T47D (cell line): ENCODE data around the gene OR2T11.
"Not testable (repeated sequence)": the region's sequence is repeated elsewhere in the genome, so short reads cannot be mapped to it uniquely, and the experiment has no call there.

Experiments
- DNase-seq, 2 experiments: peaks; one replicate each; pipeline versions ENCODE4 v3.0.0 to v3.0.0-alpha.2; 2011 to 2012; ENCODE audit warnings: low read depth in 1 of 2, low spot score in 1 of 2
- JUND ChIP-seq: IDR thresholded peaks from 2 replicates; pipeline ENCODE4 v1.6.1; 2012; ENCODE audit warnings: low read depth
- in situ Hi-C: cut with HindIII; loops from 2 replicates; pipeline ENCODE4 v1.10.0; 2016; ENCODE audit warnings: low sequenced_read_pairs, low pct_unique_long_range_greater_than_20kb

OR2T11 gene, protein sequence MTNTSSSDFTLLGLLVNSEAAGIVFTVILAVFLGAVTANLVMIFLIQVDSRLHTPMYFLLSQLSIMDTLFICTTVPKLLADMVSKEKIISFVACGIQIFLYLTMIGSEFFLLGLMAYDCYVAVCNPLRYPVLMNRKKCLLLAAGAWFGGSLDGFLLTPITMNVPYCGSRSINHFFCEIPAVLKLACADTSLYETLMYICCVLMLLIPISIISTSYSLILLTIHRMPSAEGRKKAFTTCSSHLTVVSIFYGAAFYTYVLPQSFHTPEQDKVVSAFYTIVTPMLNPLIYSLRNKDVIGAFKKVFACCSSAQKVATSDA

DNA sequence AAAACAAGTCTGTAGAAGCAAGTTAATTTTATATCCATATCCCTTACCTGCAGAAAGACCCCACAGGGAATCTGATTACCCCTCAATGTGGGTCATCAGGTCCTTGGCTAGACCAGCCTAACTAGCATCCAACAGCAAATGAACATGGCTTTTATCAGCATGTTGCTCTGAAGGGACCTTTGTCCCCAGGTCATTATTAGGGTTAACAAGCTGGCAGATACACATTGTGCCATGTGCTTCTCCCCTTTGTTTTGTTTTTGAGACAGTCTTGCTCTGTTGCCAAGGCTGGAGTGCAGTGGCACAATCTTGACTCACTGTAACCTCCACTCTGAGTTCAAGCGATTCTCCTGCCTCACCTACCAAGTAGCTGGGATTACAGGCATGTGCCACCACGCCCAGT is at the start of gene OR2T11:
Gene OR2T11, minus strand, starts transcription at position 101 of the 400 bp plus-strand sequence. CDS start 7,963 bp downstream, outside the sequence.
- in situ Hi-C loops, DNase-seq: not testable (repeated sequence)

DNA sequence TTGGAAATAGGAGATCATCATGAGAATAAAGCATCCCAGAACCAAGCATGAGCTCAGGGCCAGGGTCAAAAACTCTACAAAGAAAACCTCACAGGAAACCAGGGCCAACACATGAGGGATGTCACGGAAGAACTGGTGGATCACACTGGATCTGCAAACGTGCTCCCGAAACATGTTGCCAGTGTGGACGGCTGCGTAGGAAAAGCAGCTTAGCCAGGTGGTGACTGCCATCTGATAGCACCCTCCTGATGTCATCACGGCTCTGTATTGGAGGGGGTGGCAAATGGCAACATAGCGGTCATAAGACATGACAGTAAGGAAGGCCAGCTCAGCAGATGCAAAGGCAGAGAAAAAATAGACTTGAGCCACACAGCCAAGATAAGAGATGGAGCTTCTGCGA is 46.8 kb upstream of the OR2T11 start:
- DNase-seq = no peak
- no peak for TF ChIP-seq JUND
- in situ Hi-C loops = no loop called here

DNA sequence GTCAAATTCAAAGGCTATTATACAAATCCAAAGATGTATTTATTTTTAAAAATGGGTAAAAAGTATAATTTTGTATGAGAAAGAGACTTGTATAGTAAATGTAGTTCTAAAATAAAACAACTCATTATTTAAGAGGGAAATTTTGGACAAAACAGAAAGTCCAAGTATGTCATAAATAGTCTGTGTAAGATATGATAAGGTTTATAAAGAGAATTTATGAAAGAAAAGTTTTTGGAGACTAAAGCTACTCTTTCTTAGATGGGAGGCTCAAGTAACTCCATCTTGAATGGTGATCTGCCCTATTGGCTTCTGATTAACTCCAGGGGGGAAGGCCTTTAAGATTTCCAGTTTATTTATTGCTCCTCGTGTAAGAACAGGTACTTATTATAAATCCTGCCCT is 35.1 kb upstream of the OR2T11 start:
- no peak for TF ChIP-seq JUND
- in situ Hi-C loops = no loop called here
- DNase-seq = peak in 1 of 2 experiments; percentile 32

DNA sequence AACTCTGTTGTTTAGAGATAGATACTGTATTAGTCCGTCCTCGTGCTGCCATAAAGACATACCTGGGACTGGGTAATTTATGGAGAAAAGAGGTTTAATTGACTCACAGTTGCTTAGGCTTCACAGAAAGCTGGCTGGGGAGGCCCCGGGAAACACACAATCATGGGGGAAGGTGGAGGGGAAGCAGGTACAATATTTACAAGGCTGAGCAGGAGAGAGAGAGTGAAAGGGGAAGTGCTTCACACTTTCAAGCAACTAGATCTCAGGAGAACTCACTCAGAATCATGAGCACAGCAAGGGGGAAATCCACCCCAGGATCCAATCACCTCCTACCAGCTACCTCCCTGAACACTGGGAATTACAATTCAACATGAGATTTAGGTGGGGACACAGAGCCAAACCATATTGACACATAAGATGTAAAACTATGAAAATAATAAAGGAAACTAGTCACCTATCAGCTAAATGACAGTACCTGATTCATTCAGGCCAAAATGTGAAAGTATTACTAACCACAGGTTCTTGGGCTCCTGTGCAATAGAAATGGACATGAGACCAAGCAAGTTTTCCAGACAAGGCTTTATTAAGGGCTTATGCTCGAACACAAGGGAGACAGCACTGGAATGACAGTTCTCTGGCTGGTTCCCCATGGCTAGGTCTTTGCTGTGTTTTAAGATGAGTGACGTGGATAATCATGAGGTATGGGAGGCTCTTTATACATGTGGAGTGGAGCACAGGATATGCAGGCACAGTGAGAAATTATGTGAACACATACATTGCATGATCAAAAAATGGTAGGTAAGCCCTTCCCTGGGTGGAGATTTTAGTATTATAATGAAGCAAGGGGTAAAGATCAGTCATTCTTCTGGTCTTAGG is 28.8 kb upstream of the OR2T11 start:
- in situ Hi-C loops, DNase-seq: not testable (repeated sequence)

DNA sequence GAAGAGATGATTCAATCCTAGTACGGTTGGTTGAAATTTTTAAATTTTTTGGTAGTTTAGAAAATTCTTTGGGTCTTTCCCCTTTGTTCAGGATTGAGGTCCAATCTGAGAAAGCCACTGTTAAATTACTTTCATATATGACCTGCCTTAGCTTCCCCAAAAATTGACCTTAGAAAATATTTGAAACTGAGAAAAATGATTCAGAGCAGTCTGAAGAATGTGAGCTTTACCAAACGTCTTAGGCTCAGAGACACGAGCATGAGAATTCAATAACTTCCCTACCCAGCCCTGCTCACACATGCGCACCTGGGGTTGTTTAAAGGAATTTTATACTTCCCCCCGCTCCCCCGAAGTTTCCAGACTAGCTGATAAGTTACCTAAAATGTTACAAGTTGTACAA is 21.9 kb upstream of the OR2T11 start:
- DNase-seq, in situ Hi-C loops: not testable (repeated sequence)

DNA sequence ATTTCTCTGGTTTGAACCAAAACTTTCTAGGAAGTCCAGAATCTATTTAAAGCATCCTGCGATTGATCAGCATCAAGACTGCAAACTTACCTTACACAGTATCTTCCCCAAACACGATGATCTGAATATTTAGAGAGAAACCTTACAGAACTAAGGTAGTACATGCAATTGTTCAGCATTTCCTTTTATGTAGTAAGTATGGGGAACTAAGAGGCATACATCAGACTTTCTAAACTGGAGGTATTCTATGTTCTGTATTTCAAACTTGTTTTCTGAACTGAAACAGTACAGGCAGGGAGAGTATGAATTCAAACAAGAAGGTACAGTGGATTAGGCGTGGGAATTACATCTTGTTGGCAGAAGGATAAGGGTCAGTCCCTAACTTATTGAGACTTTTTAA is 20.5 kb upstream of the OR2T11 start, which contains the start of gene OR2T27:
Gene OR2T27, minus strand, starts transcription at position 175 of the 400 bp plus-strand sequence. CDS start 4,644 bp downstream, outside the sequence.
- in situ Hi-C loops, DNase-seq: not testable (repeated sequence)

DNA sequence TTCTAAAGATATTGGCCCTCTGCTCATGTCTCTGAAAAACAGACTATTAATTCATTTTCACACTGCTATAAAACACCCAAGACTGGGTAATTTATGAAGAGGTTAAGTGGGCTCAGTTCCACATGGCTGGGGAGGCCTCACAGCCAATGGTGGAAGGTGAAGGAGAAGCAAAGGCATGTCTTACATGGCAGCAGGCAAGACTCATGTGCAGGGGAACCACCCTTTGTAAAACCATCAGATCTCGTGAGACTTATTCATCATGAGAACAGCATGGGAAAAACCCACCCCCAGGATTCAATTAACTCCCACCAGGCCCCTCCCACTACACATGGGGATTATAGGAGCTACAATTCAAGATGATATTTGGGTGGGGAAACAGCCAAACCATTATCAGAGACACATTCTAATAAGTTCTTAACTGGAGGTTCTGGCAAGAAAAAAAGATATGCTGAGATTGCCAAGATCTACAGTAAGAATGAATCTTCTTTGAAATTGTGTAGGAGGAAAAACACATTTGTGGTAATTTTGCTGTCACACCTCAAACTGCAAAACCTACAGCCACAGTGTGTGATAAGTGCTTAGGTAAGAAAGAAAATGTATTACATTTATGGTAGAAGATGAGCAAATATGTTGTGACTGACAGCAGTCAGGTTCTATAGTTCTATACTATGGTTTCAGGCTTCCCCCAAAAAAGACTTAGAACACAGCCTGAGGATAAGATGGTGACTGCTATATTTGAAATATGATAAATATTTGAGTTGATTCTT is 14.1 kb upstream of the OR2T11 start:
- DNase-seq, in situ Hi-C loops: not testable (repeated sequence)

DNA sequence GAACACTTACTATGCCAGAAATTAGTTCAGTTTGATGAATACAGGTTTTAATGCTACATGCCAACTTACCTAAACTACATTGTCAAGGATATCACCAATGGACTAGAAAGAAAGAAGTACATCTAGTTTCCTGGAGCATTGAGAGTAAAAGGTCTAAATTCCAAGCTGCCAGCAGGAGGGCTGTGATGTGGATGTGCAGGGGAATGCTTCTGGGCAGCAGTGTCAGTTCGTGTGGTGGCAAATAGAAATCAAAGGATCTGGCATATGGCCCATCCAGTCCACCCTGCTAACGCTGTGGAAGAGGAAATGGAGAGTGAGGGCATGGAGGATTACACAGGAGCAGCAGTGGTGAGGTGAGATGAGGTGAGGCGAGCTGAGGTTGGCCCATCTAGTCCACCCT is 10.3 kb upstream of the OR2T11 start, which contains the start of gene OR2T35:
Gene OR2T35, minus strand, starts transcription at position 101 of the 400 bp plus-strand sequence. CDS start 6,020 bp downstream, outside the sequence.
- in situ Hi-C loops, DNase-seq: not testable (repeated sequence)

DNA sequence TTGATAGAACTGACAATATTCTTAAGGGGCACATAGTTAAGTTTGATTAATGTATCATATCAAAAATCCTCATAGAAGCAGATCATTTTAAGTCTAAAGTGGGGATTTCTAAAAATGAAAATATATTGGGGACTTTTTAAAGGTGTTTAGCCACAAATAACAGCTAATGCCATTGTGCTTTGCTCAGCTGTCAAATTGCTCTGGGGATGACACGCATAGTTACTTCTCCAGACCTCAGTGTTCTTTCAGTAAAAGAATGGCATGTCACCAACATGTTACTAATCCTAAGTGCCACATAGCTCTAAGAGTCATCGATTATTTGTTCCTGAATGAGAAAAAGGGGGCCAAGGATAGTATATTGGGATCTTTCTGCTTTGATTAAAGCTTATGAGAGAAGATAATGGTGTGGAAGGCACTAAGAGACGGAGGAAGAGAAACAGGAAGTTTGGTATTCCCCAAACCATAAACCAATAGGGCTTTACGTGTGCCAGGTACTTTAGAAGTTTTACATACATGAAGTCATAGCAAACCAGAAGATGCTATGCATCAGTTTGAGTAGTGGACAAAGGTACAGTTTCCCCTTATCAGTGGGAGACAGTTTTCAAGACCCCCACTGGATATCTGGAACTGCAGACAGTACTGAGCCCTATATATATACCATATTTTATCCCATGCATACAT is 8.2 kb upstream of the OR2T11 start:
- in situ Hi-C loops, DNase-seq: not testable (repeated sequence)

DNA sequence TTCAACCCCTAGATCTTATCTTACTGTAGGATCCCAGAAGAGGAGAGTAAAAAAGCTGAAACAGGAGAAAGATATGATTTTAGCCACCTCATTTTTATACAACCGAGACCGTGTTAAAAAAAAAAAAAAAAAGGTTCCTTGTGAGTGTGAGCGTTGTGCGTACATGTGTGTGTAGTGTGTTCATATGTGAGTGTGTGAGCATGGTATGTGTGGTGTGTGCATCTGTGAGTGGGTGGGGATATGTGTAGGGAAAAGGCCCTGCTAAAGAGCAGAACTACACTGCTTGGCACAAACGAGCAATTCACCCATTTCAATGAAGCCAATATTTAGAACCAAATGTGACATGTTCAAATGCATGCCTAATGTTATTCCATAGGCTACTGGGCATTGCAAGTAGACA is 6.7 kb upstream of the OR2T11 start:
- in situ Hi-C loops, DNase-seq: not testable (repeated sequence)

DNA sequence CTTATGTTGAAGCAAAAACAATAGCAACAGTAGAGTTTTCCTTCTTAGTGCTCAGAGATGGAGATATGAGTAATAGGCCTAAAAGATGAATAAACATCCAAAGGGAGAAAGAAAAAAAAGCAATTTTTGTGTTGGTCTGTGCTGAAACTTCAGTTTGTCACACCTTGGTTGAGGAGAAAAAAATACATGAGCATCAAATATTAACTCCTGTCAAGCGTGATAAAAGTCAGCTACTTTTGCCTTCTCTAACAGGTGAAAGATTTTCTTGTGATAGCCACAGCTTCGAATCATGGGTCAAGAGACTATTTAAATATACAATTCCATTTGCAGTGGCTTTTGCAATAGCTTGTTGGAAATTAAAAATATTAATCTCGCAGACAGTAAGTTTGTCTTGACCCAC is 6.0 kb upstream of the OR2T11 start:
- DNase-seq, in situ Hi-C loops: not testable (repeated sequence)

DNA sequence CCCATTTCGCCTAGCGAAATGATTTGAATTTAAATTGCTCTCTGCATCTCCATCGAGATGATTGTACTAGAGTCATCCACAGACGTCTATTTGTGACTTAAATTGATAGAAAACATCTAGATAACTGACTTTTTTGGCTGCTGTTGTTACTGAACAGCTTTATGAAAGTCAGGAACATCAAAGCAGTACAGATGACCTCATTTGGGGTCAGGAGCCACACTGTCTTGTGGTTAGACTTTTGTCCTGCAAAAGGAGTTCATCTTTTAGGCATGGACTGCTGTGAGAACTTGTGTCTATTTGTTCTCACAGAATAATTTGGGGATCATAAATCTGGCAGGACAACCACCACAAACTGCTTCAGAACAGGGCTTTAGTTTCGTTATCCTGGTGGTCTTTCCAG is 4.8 kb upstream of the OR2T11 start:
- in situ Hi-C loops = not testable (repeated sequence)

DNA sequence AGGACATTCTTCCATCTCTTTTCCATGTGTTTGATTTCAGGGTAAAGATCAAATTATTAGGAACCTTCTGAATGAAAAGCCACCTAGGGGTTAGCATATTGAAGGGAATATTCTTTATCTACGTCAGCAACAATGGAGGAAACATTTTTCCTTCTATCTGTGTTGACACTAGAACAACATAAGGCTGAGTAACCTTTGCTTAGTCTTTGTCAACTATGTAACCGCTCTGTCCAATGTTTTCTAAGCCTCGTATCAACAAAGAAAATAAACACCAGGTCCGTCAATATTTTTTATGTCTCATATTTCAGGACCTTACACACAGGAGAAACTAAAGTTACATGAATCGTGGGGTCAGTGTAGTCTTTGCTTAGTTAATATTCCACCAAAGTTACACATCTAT is 1.7 kb upstream of the OR2T11 start:
- DNase-seq, in situ Hi-C loops: not testable (repeated sequence)

More for the DNA sequence above, 4.8 kb upstream of the OR2T11 start:
- not testable (repeated sequence) for DNase-seq
